ENCODE data around the gene NAAA. TPM values are rescaled to one million over a fixed set of nuclear protein-coding genes. Genes with fewer than 3 reads are reported as not detected.

Gene NAAA
- total and polyA plus RNA-seq, 2 of the 13 experiments (the other 11 are each of a cell fraction or from before 2014, with no cell fraction given) = 22.4 to 24.6 TPM

Other genes starting within 250 kb of the NAAA start
- 87.7 and 111 TPM in 2 replicates for gene USO1, start 216.4 kb downstream of the NAAA start, total RNA-seq (2016; rRNA removed; fragmentation: Illumina TruSeq; extraction: Trizol)
- 40.8 and 52.2 TPM in 2 replicates for gene USO1, start 216.4 kb downstream of the NAAA start, polyA plus RNA-seq (2011; rRNA removed)
- gene PPEF2, start 38.6 kb downstream of the NAAA start, total RNA-seq (2016; rRNA removed; fragmentation: Illumina TruSeq; extraction: Trizol) = not detected in 2 replicates
- 0.01 and 0.04 TPM in 2 replicates for gene PPEF2, start 38.6 kb downstream of the NAAA start, polyA plus RNA-seq (2011; rRNA removed)
- 33.1 and 45.1 TPM in 2 replicates for gene SDAD1, start 49.9 kb upstream of the NAAA start, total RNA-seq (2016; rRNA removed; fragmentation: Illumina TruSeq; extraction: Trizol)
- gene SDAD1, start 49.9 kb upstream of the NAAA start, polyA plus RNA-seq (2011; rRNA removed) = 11.8 and 18.6 TPM in 2 replicates
- gene CXCL9, start 66.5 kb upstream of the NAAA start, total RNA-seq (2016; rRNA removed; fragmentation: Illumina TruSeq; extraction: Trizol) = not detected in 2 replicates
- not detected in 2 replicates for gene CXCL9, start 66.5 kb upstream of the NAAA start, polyA plus RNA-seq (2011; rRNA removed)
- not detected in 2 replicates for gene CXCL10, start 82.5 kb upstream of the NAAA start, total RNA-seq (2016; rRNA removed; fragmentation: Illumina TruSeq; extraction: Trizol)
- not detected in 2 replicates for gene CXCL10, start 82.5 kb upstream of the NAAA start, polyA plus RNA-seq (2011; rRNA removed)
- gene CXCL11, start 95.1 kb upstream of the NAAA start, total RNA-seq (2016; rRNA removed; fragmentation: Illumina TruSeq; extraction: Trizol) = not detected in 2 replicates
- 0.08 TPM in 1 of 2 replicates, not detected in the other for gene CXCL11, start 95.1 kb upstream of the NAAA start, polyA plus RNA-seq (2011; rRNA removed)
- not detected in 2 replicates for gene ART3, start 133.7 kb upstream of the NAAA start, total RNA-seq (2016; rRNA removed; fragmentation: Illumina TruSeq; extraction: Trizol)
- not detected in 2 replicates for gene ART3, start 133.7 kb upstream of the NAAA start, polyA plus RNA-seq (2011; rRNA removed)
- gene NUP54, start 207.4 kb upstream of the NAAA start, total RNA-seq (2016; rRNA removed; fragmentation: Illumina TruSeq; extraction: Trizol) = 69.3 and 90.0 TPM in 2 replicates
- gene NUP54, start 207.4 kb upstream of the NAAA start, polyA plus RNA-seq (2011; rRNA removed) = 22.9 and 36.1 TPM in 2 replicates

All from HepG2 (cell line).